Type B pancreatic cell (in vitro differentiated cells): ENCODE data around the gene ERCC4. TPM values are rescaled to one million over a fixed set of nuclear protein-coding genes. Genes with fewer than 3 reads are reported as not detected.

Experiments
- DNase-seq: peaks from one replicate; pipeline ENCODE4 v3.0.0; 2021; ENCODE audit warnings: mixed read lengths; ENCODE audit not compliant: unreplicated experiment; ENCODE audit errors: extremely low spot score
- H3K27ac Mint-ChIP-seq: 2 replicates; pipeline ENCODE4 v1.8.0; 2021; ENCODE audit warnings: mild to moderate bottlenecking, mixed read lengths
- H3K27me3 Mint-ChIP-seq: 2 replicates; pipeline ENCODE4 v1.8.0; 2021; ENCODE audit warnings: mixed read lengths
- H3K36me3 Mint-ChIP-seq: 2 replicates; pipeline ENCODE4 v1.8.0; 2021; ENCODE audit warnings: mixed read lengths
- H3K4me1 Mint-ChIP-seq: one replicate; pipeline ENCODE4 v1.8.0; 2021; ENCODE audit warnings: mixed read lengths; ENCODE audit not compliant: unreplicated experiment
- H3K4me3 Mint-ChIP-seq: 2 replicates; pipeline ENCODE4 v1.8.0; 2021; ENCODE audit warnings: mild to moderate bottlenecking, mixed read lengths
- H3K9me3 Mint-ChIP-seq: 2 replicates; pipeline ENCODE4 v1.8.0; 2021; ENCODE audit warnings: mixed read lengths
- total RNA-seq: library from RNA; stranded (reverse); gene quantifications from 2 replicates; pipeline ENCODE4 v1.2.1, GENCODE V29; 2021; ENCODE audit warnings: low replicate concordance
- TF ChIP-seq, protein P1 (sequence below): fragments of 200-600 bp; sonication (generic); conservative IDR thresholded peaks from 2 replicates; pipeline ENCODE4 v1.5.0; 2021; ENCODE audit warnings: antibody characterized with exemption, mild to moderate bottlenecking

Gene ERCC4
- total RNA-seq, 1 donor from 2014 or later, result 17.9 TPM

DNA sequence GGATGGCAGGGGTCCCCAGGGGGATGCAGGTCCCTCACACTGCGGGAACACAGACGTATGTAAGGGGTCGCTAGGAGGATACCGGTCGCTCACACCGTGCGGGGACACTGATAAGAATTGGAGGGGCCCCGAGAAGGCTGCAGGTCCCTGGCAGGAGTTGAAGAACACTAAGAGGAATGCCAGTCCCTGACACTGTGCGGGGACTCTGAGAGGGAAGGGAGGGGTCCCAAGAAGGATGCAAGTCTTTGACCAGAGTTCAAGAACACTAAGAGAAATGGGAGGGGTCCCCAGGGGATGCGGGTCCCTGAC, 510 bp downstream of the ERCC4 start:
- Mint-ChIP-seq H3K4me1 (peaks cover 20% of the 10 kb centered on the region), H3K27me3 (no peaks in the 10 kb centered on the region), H3K4me3 (peak overlapping the region; percentile 96), H3K9me3 (no peaks in the 10 kb centered on the region), H3K36me3 (peaks cover 11% of the 10 kb centered on the region), H3K27ac (peak overlapping the region; percentile 62)
- TF ChIP-seq, protein P1, sequence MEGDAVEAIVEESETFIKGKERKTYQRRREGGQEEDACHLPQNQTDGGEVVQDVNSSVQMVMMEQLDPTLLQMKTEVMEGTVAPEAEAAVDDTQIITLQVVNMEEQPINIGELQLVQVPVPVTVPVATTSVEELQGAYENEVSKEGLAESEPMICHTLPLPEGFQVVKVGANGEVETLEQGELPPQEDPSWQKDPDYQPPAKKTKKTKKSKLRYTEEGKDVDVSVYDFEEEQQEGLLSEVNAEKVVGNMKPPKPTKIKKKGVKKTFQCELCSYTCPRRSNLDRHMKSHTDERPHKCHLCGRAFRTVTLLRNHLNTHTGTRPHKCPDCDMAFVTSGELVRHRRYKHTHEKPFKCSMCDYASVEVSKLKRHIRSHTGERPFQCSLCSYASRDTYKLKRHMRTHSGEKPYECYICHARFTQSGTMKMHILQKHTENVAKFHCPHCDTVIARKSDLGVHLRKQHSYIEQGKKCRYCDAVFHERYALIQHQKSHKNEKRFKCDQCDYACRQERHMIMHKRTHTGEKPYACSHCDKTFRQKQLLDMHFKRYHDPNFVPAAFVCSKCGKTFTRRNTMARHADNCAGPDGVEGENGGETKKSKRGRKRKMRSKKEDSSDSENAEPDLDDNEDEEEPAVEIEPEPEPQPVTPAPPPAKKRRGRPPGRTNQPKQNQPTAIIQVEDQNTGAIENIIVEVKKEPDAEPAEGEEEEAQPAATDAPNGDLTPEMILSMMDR, result no peak
- DNase-seq, result no peak

DNA sequence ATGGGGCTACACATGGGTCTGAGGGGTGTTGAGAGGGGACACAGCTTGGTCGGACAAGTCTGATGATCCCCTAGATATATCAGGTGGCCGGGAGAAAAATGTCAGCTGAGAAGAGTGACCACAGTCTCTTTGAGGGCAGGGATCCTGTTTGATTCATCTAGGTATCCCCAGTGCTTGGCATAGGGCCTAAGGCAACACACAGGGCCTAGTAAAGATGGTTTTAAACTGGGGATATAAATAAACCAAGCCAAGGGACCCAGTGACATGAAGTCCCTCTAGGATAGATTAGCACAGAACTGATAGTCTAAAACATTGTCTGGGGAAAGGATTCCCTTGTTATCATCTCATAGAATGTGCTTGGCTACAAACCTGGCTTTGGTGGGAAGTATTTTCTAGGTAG, 1.4 kb downstream of the ERCC4 start:
- TF ChIP-seq, protein P1, result no peak
- Mint-ChIP-seq H3K4me1 (peaks cover 23% of the 10 kb centered on the region), H3K9me3 (no peaks in the 10 kb centered on the region), H3K4me3 (peak overlapping the region; percentile 96), H3K27ac (no peak overlapping the region), H3K27me3 (no peaks in the 10 kb centered on the region), H3K36me3 (peaks cover 11% of the 10 kb centered on the region)
- DNase-seq, result no peak

DNA sequence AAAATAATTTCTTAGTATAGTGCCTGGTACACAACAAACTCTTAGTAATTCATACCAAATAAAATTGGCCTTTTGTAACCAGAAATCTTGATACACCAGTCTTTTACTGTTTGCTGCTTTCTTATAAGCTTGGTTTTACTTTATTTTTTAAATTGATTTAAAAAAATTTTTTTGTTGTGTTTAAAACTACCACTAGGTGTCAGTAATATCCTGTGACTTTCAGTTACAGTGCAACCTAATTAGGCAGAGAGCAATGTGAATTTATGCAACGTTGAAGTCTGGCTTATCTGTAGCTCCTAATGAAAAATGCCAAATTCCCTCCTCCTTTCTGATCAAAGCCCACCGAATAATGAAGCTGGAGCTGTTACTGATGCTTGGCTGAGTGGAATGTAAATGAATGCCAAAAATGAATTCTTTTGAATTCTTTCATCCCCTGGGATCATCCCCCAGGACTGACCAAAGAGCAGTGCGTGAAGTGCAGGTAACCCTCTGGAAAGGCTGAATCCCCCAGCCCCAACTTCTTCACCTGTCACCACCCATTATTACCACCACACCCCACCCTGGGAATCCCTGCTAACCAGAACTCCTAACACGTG, 3.8 kb downstream of the ERCC4 start:
- H3K9me3 Mint-ChIP-seq, result no peaks in the 10 kb centered on the region
- no peak overlapping the region for H3K27ac Mint-ChIP-seq
- DNase-seq, result no peak
- no peaks in the 10 kb centered on the region for H3K27me3 Mint-ChIP-seq
- H3K36me3 Mint-ChIP-seq, result peaks cover 11% of the 10 kb centered on the region
- TF ChIP-seq, protein P1, result peak; percentile 86
- peaks cover 24% of the 10 kb centered on the region for H3K4me1 Mint-ChIP-seq
- H3K4me3 Mint-ChIP-seq, result no peak overlapping the region

DNA sequence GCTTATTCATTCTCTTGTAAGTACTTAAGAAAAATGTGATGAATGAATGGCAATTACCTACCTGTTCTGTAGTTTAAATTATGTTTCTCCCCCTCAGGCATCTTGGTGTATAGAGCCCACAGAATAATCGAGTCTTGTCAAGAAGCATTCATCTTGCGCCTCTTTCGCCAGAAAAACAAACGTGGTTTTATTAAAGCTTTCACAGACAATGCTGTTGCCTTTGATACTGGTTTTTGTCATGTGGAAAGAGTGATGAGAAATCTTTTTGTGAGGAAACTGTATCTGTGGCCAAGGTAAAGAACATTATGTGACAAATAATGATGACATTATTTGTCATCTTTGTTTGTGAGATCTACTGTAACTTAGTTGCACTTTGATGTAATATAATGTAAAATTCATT, 6.5 kb downstream of the ERCC4 start:
- peaks cover 16% of the 10 kb centered on the region for H3K36me3 Mint-ChIP-seq
- no peaks in the 10 kb centered on the region for H3K27me3 Mint-ChIP-seq
- peaks cover 9% of the 10 kb centered on the region for H3K4me1 Mint-ChIP-seq
- no peak overlapping the region for H3K4me3 Mint-ChIP-seq
- TF ChIP-seq, protein P1, result no peak
- no peak overlapping the region for H3K27ac Mint-ChIP-seq
- no peak for DNase-seq
- no peaks in the 10 kb centered on the region for H3K9me3 Mint-ChIP-seq

DNA sequence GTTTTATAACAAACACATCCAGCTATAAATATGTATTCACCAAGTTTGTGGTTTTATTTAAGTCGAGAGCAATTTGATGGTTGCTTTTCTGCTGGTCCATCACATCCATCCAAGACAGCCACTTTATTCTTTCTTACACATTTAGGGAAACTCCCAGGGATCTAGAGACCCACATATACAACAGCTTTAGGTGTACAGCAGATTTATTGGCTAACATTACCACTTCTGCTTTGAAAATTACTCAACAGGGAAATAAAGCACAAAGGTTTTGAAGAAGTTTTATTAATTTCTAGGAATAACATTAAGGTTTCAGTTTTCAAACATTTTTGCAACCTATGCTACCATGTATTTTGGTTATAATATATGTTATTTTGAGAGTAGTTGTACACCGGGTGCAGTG, 6.9 kb downstream of the ERCC4 start:
- no peak for DNase-seq
- Mint-ChIP-seq H3K27ac (no peak overlapping the region), H3K4me3 (no peak overlapping the region), H3K4me1 (peaks cover 9% of the 10 kb centered on the region), H3K27me3 (no peaks in the 10 kb centered on the region), H3K9me3 (no peaks in the 10 kb centered on the region), H3K36me3 (peaks cover 16% of the 10 kb centered on the region)
- TF ChIP-seq, protein P1, result no peak

DNA sequence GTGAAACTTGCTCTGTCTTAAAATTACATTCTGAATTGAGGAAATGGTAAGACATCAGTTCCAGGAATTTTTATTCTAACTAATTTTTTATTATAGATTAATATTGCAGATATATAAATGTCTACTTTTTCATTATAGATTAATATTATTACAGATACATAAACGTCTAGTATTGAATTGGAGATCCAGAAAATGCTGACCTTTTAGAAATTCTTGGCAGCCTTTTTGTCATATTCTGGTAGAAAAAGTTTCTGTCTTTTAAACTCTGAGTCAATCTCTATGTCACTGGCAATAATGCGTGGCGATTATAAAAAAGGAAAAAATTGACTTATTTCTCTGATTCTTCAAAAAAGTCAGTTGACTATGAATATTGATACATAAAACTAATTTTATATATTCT, 8.7 kb downstream of the ERCC4 start:
- TF ChIP-seq, protein P1, result no peak
- Mint-ChIP-seq H3K27ac (no peak overlapping the region), H3K4me1 (peaks cover 9% of the 10 kb centered on the region), H3K9me3 (no peaks in the 10 kb centered on the region), H3K4me3 (no peak overlapping the region), H3K27me3 (no peaks in the 10 kb centered on the region), H3K36me3 (peaks cover 21% of the 10 kb centered on the region)
- DNase-seq, result no peak
